Activated B cell treated with CpG ODN at 0.5 μM for 24 hours (primary cell): ENCODE results near the gene GRIN3A. TPM values are rescaled to one million over a fixed set of nuclear protein-coding genes. Genes with fewer than 3 reads are reported as not detected.

Source experiments
- ATAC-seq: fragments of 200-7000 bp; cut with Tn5 transposase; one replicate; pipeline ENCODE4 v1.10.0; 2021; ENCODE audit warnings: low read depth, mild to moderate bottlenecking, moderate library complexity
- CTCF ChIA-PET: fragments of 350-600 bp; sonication (Branson Sonifier 250); formaldehyde crosslinking; loops from one replicate; lab custom pipeline; 2021; ENCODE audit warnings: antibody characterized with exemption; lab: Charles Lee
- POLR2A ChIA-PET: fragments of 350-600 bp; sonication (Branson Sonifier 250); formaldehyde crosslinking; loops from one replicate; lab custom pipeline; 2021; ENCODE audit warnings: antibody characterized with exemption; lab: Charles Lee
- DNase-seq: peaks from one replicate; pipeline ENCODE4 v3.0.0; 2022
- H3K27ac Mint-ChIP-seq: one replicate; pipeline ENCODE4 v1.8.0; 2020; ENCODE audit warnings: mixed read lengths
- H3K27me3 Mint-ChIP-seq: one replicate; pipeline ENCODE4 v1.8.0; 2021; ENCODE audit warnings: mixed read lengths
- H3K36me3 Mint-ChIP-seq: one replicate; pipeline ENCODE4 v1.8.0; 2021; ENCODE audit warnings: low read depth, mixed read lengths
- H3K4me1 Mint-ChIP-seq: one replicate; pipeline ENCODE4 v1.8.0; 2021; ENCODE audit warnings: mixed read lengths
- H3K4me3 Mint-ChIP-seq: one replicate; pipeline ENCODE4 v1.8.0; 2020; ENCODE audit warnings: mild to moderate bottlenecking, mixed read lengths
- H3K9me3 Mint-ChIP-seq: one replicate; pipeline ENCODE4 v1.8.0; 2020; ENCODE audit warnings: mixed read lengths
- intact Hi-C: fragments of 100-400 bp; cut with micrococcal nuclease; formaldehyde crosslinking; loops from one replicate; pipeline ENCODE4 v1.15.1; 2024
- total RNA-seq: library from RNA; stranded (reverse); gene quantifications from 2 replicates; pipeline ENCODE4 v1.2.3, GENCODE V29; 2022
- TF ChIP-seq, protein P1 (sequence below): fragments of 200-600 bp; IDR thresholded peaks from one replicate; pipeline ENCODE4 v1.8.0; 2022; ENCODE audit warnings: antibody characterized with exemption, mild to moderate bottlenecking

GRIN3A gene
- total RNA-seq, 1 donor from 2014 or later: not detected

DNA sequence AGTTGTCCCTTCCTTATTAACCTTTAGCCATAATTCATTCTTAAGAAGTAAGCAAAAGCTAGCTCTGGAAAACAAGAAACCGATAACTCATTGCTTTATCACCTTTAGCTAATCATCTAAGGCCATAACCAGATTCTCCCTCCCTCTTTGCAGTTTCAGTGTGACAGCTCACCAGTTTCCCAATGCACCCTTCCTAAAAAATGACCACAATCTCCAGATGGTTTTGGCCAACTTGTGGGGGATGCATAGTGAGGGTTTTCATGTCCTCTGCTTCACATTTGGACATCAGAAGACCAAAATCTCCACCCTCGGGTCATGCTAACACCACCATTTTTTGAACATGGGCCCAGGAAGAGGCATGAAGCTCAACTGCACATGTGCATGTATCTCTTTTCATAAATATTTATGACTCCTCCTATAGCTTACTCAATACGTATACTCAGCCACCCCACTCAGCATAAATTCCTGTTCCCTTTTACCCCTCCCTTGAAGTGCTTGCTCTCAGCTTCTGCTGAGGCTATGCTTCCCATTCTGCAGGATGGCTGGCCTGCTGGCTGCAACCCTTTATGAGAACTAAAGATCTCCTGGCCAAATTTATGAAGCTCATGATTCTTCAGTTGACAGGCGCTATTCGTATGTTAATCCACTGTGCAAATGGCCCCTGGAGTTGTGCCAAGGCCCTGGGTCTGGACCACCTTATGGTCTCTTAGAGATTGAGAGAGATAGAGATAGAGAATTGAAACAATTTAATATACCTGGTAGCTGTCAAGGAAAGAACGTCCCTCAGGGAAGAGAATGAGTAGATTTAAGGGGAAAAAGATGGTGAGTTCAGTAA lies 158.5 kb downstream of the GRIN3A start:
- Mint-ChIP-seq H3K27me3 (no peaks in the 10 kb centered on the region), H3K36me3 (no peaks in the 10 kb centered on the region), H3K4me3 (no peak overlapping the region), H3K9me3 (no peaks in the 10 kb centered on the region), H3K4me1 (peaks cover 12% of the 10 kb centered on the region), H3K27ac (no peak overlapping the region)
- POLR2A ChIA-PET: no interaction called here
- CTCF ChIA-PET: interaction anchor here (1.0 kb wide), 1 partner anchor 8 kb away, joined by 3 read pairs; no protein-coding TSS in a partner anchor
- intact Hi-C loops: no loop called here
- DNase-seq (no peak), ATAC-seq (no peak)
- TF ChIP-seq, protein P1, sequence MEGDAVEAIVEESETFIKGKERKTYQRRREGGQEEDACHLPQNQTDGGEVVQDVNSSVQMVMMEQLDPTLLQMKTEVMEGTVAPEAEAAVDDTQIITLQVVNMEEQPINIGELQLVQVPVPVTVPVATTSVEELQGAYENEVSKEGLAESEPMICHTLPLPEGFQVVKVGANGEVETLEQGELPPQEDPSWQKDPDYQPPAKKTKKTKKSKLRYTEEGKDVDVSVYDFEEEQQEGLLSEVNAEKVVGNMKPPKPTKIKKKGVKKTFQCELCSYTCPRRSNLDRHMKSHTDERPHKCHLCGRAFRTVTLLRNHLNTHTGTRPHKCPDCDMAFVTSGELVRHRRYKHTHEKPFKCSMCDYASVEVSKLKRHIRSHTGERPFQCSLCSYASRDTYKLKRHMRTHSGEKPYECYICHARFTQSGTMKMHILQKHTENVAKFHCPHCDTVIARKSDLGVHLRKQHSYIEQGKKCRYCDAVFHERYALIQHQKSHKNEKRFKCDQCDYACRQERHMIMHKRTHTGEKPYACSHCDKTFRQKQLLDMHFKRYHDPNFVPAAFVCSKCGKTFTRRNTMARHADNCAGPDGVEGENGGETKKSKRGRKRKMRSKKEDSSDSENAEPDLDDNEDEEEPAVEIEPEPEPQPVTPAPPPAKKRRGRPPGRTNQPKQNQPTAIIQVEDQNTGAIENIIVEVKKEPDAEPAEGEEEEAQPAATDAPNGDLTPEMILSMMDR: no peak

DNA sequence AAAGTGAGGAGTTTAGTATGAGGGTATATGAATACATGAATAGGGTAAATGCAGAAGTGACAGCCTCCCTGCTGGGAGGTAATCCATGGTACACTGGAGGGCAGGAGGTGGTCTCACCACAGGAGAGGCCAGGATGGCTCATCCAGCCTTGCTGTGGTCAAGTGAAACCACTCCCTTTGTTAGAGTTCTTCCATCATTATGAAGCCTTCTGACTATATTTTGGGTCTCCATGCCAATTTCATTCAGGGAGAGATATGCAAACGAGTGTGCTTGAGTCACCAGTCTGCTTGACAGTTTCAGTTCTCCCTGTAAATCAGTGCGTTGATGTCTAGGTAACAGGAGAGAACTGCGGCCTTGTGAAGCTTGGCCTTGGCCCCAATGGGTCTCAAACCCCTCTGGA lies 160.1 kb downstream of the GRIN3A start:
- ChIA-PET CTCF (no interaction called here), POLR2A (no interaction called here)
- no peak for DNase-seq
- Mint-ChIP-seq H3K4me3 (no peak overlapping the region), H3K9me3 (no peaks in the 10 kb centered on the region), H3K27ac (peak overlapping the region; percentile 48), H3K4me1 (peaks cover 12% of the 10 kb centered on the region), H3K36me3 (no peaks in the 10 kb centered on the region), H3K27me3 (no peaks in the 10 kb centered on the region)
- intact Hi-C loops: no loop called here
- TF ChIP-seq, protein P1: no peak
- peak; percentile 71 for ATAC-seq

DNA sequence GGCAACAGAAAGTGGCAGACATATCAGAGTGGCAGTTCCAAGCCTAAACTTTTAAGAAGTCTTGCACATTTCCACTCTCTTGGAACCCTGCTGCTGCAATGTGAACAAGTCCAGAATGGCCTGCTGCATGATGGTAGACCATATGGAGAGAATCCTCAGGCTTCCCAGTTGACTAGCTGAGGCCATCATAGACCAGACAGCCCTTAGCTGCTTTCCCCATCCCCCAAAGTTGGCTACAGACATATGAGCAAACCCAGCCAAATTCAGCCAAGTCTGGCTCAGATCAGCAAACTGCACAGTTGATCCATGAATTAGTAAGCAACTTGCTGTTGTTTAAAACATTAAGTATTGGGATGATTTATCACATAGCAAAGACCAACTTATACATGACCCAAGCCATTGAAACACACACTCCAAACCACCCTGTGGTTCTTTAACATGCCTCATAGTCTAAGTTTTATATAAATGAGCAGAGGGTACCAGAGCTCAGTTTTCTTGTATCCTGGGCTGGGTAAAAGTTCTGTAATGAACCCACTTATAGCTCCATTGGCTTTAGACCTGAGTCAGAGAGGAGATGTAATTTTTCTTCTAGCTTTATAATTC lies 163.6 kb downstream of the GRIN3A start:
- no peak for DNase-seq
- ChIA-PET CTCF (no interaction called here), POLR2A (no interaction called here)
- no peaks in the 10 kb centered on the region for H3K9me3 Mint-ChIP-seq
- H3K36me3 Mint-ChIP-seq: peaks cover 7% of the 10 kb centered on the region
- ATAC-seq: no peak
- H3K27me3 Mint-ChIP-seq: no peaks in the 10 kb centered on the region
- H3K4me3 Mint-ChIP-seq: no peak overlapping the region
- intact Hi-C loops: no loop called here
- TF ChIP-seq, protein P1: no peak
- H3K27ac Mint-ChIP-seq: no peak overlapping the region
- peaks cover 12% of the 10 kb centered on the region for H3K4me1 Mint-ChIP-seq

DNA sequence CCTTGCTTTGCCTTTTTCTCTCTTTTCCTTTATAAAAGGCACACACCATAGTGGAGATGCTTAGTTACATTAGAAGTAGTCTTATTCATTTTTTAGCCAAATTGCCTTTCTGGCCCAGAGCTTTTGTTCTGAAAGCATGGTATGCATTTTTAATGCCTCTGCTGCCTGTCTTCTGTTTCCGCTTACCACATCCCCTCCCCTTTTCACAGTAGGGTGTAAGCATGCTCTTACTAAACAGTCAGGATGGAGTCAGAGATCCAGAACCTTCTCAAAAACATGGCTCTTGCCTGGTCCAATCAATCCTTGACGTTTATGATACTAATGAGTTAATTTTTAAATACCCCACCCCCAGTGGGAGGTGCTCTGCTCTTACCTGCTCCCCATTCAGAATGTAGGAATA lies 166.1 kb downstream of the GRIN3A start:
- H3K9me3 Mint-ChIP-seq: no peaks in the 10 kb centered on the region
- ChIA-PET CTCF (no interaction called here), POLR2A (no interaction called here)
- H3K27me3 Mint-ChIP-seq: no peaks in the 10 kb centered on the region
- H3K4me1 Mint-ChIP-seq: no peaks in the 10 kb centered on the region
- TF ChIP-seq, protein P1: no peak
- no peak for DNase-seq
- intact Hi-C loops: no loop called here
- no peak overlapping the region for H3K27ac Mint-ChIP-seq
- no peak for ATAC-seq
- H3K36me3 Mint-ChIP-seq: peaks cover 24% of the 10 kb centered on the region
- H3K4me3 Mint-ChIP-seq: no peak overlapping the region

DNA sequence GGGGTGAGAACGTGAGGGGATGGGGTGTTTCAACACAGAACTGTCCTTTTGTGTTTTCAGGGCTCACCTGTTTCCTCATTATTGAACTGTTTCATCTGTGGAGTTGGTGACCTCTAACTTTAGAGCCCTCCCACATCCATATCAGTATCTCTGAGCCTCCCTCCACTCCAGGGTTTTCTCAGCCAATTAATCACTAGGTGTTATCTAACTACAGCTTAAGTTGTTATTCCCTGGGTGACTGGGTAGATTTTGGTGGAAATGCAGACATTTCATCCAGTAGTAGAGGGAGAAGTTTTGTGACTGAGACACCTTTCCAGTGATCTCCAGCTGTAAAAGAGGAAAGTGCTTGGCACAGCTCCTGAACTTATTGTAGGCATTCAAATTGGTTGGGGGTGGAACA lies 167.3 kb downstream of the GRIN3A start:
- DNase-seq (no peak), ATAC-seq (no peak)
- H3K36me3 Mint-ChIP-seq: peaks cover 35% of the 10 kb centered on the region
- ChIA-PET POLR2A (no interaction called here), CTCF (no interaction called here)
- H3K4me3 Mint-ChIP-seq: no peak overlapping the region
- H3K27me3 Mint-ChIP-seq: no peaks in the 10 kb centered on the region
- intact Hi-C loops: no loop called here
- H3K9me3 Mint-ChIP-seq: no peaks in the 10 kb centered on the region
- H3K27ac Mint-ChIP-seq: no peak overlapping the region
- TF ChIP-seq, protein P1: no peak
- no peaks in the 10 kb centered on the region for H3K4me1 Mint-ChIP-seq
